AG04449 (cell line): ENCODE results near the gene UHRF2.

Experiments
- CTCF ChIA-PET: fragments of 350-600 bp; formaldehyde crosslinking; extraction: SDS; loops from one replicate; lab custom pipeline; 2021; ENCODE audit warnings: antibody characterized with exemption; lab: Yijun Ruan, JAX
- POLR2A ChIA-PET: fragments of 400-600, 350-600 bp; formaldehyde crosslinking; extraction: SDS; loops from one replicate; lab custom pipeline; 2020; ENCODE audit warnings: antibody characterized with exemption, inconsistent platforms; lab: Yijun Ruan, JAX
- DNase-seq: peaks from one replicate; pipeline ENCODE4 v3.0.0-alpha.2; 2010; ENCODE audit warnings: low read depth, low spot score
- H3K4me3 ChIP-seq: 2 replicates; pipeline ENCODE4 v1.5.1; 2011; ENCODE audit warnings: low read depth, mild to moderate bottlenecking, control low read depth, low read length
- TF ChIP-seq, protein P1 (sequence below): IDR thresholded peaks from one replicate; pipeline ENCODE4 v1.5.1; 2011; ENCODE audit warnings: mild to moderate bottlenecking, moderate library complexity, low read length, control low read depth, inconsistent platforms; ENCODE audit not compliant: insufficient read depth; ENCODE audit errors: missing control alignments

Gene UHRF2

DNA sequence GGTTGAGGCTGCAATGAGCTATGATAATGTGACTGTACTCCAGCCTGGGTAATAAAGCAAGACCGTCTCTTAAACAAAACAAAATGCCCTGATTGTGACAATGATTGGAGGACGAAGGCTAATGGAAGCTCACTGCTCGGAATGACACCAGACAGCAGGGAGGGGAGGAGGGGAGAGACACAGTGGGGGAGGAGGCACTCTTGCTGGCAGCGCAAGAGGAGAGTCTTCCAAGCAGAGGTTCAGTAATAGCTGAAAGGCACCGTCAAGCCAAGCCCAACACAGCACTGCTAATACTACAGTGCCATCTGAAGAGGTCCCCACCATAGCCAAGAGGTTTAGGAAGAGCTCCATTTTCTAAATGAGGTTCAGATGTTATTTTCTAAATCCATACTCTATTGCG, 130.2 kb downstream of the UHRF2 start:
- ChIA-PET POLR2A (interaction anchor here (0.6 to 1.3 kb wide), 2 partner anchors 18 to 23 kb away, joined by 3 to 4 read pairs; no protein-coding TSS in a partner anchor), CTCF (interaction anchor here (1.1 kb wide), 1 partner anchor 24 kb away, joined by 5 read pairs; no protein-coding TSS in a partner anchor)
- no peak overlapping the region for H3K4me3 ChIP-seq
- TF ChIP-seq, protein P1, sequence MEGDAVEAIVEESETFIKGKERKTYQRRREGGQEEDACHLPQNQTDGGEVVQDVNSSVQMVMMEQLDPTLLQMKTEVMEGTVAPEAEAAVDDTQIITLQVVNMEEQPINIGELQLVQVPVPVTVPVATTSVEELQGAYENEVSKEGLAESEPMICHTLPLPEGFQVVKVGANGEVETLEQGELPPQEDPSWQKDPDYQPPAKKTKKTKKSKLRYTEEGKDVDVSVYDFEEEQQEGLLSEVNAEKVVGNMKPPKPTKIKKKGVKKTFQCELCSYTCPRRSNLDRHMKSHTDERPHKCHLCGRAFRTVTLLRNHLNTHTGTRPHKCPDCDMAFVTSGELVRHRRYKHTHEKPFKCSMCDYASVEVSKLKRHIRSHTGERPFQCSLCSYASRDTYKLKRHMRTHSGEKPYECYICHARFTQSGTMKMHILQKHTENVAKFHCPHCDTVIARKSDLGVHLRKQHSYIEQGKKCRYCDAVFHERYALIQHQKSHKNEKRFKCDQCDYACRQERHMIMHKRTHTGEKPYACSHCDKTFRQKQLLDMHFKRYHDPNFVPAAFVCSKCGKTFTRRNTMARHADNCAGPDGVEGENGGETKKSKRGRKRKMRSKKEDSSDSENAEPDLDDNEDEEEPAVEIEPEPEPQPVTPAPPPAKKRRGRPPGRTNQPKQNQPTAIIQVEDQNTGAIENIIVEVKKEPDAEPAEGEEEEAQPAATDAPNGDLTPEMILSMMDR, result no peak
- DNase-seq, result no peak

GRCh38 chr9:6545017-6545691, 132.2 kb downstream of the UHRF2 start:
- DNase-seq, result no peak
- CTCF ChIA-PET, result interaction anchor here (0.7 to 1.0 kb wide), 2 partner anchors 155 to 180 kb away, joined by 3 read pairs; no protein-coding TSS in a partner anchor

GRCh38 chr9:6549106-6549800, 136.3 kb downstream of the UHRF2 start:
- no peak for DNase-seq
- CTCF ChIA-PET, result interaction anchor here (1.3 to 1.4 kb wide), 2 partner anchors 9 to 19 kb away, joined by 4 read pairs; no protein-coding TSS in a partner anchor

More at GRCh38 chr9:6545017-6545691, 132.2 kb downstream of the UHRF2 start:
- POLR2A ChIA-PET, result no interaction called here
- TF ChIP-seq, protein P1, result no peak
- H3K4me3 ChIP-seq, result no peak overlapping the region

GRCh38 chr9:6551136-6551535, 138.1 kb downstream of the UHRF2 start:
- CTCF ChIA-PET, result no interaction called here
- DNase-seq, result no peak
- no peak overlapping the region for H3K4me3 ChIP-seq
- TF ChIP-seq, protein P1, result no peak
- POLR2A ChIA-PET, result no interaction called here

More at GRCh38 chr9:6549106-6549800, 136.3 kb downstream of the UHRF2 start:
- H3K4me3 ChIP-seq, result no peak overlapping the region
- TF ChIP-seq, protein P1, result no peak
- POLR2A ChIA-PET, result no interaction called here

DNA sequence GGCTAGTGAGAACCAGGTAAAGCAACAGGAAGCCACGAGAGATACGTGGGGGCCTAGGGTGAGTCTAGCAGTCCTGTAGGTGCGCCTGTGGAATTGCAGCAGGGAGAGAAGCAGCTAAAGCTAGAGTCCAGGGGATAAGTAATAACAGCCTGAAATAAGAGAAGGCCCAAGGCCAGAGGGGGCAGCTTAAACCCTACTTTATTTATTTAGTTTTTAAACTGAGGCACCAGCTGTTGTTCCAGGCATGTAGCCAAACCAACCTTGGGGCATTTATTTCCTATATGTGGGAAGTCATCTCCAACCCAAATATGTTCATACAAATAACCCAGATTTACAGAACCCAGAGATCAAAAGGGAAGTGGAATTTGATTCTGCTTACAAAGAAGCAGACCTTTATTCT, 139.0 kb downstream of the UHRF2 start:
- TF ChIP-seq, protein P1, result peak; percentile 4
- no peak overlapping the region for H3K4me3 ChIP-seq
- no peak for DNase-seq
- ChIA-PET POLR2A (no interaction called here), CTCF (interaction anchor here (2.4 kb wide), 1 partner anchor 16 kb away, joined by 14 read pairs; no protein-coding TSS in a partner anchor)
